ENCODE measurements around the gene SUN5.

Gene SUN5

GRCh38 chr20:33005132-33005566 is 916 bp upstream of the SUN5 start:
- H3K4me3 ChIP-seq (ENCODE audit: control insufficient read depth, low read depth, low read length): no peak overlapping the region
- no peak for DNase-seq (ENCODE audit: low read depth)
- TF ChIP-seq, protein P1, sequence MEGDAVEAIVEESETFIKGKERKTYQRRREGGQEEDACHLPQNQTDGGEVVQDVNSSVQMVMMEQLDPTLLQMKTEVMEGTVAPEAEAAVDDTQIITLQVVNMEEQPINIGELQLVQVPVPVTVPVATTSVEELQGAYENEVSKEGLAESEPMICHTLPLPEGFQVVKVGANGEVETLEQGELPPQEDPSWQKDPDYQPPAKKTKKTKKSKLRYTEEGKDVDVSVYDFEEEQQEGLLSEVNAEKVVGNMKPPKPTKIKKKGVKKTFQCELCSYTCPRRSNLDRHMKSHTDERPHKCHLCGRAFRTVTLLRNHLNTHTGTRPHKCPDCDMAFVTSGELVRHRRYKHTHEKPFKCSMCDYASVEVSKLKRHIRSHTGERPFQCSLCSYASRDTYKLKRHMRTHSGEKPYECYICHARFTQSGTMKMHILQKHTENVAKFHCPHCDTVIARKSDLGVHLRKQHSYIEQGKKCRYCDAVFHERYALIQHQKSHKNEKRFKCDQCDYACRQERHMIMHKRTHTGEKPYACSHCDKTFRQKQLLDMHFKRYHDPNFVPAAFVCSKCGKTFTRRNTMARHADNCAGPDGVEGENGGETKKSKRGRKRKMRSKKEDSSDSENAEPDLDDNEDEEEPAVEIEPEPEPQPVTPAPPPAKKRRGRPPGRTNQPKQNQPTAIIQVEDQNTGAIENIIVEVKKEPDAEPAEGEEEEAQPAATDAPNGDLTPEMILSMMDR (IDR thresholded peaks at IDR 0.05; ENCODE audit: control insufficient read depth, insufficient read depth, low read depth, low read length, missing control alignments): peak; percentile 26

- no peak for DNase-seq (ENCODE audit: low read depth)
- TF ChIP-seq, protein P1 (IDR thresholded peaks at IDR 0.05; ENCODE audit: control insufficient read depth, insufficient read depth, low read depth, low read length, missing control alignments): no peak
- no peak overlapping the region for H3K4me3 ChIP-seq (ENCODE audit: control insufficient read depth, low read depth, low read length)
Measured at GRCh38 chr20:33002087-33002808, 2.0 kb downstream of the SUN5 start.

- TF ChIP-seq, protein P1 (IDR thresholded peaks at IDR 0.05; ENCODE audit: control insufficient read depth, insufficient read depth, low read depth, low read length, missing control alignments): no peak
- no peak for DNase-seq (ENCODE audit: low read depth)
- no peak overlapping the region for H3K4me3 ChIP-seq (ENCODE audit: control insufficient read depth, low read depth, low read length)
Measured at GRCh38 chr20:33000802-33001466, 3.3 kb downstream of the SUN5 start.

DNA sequence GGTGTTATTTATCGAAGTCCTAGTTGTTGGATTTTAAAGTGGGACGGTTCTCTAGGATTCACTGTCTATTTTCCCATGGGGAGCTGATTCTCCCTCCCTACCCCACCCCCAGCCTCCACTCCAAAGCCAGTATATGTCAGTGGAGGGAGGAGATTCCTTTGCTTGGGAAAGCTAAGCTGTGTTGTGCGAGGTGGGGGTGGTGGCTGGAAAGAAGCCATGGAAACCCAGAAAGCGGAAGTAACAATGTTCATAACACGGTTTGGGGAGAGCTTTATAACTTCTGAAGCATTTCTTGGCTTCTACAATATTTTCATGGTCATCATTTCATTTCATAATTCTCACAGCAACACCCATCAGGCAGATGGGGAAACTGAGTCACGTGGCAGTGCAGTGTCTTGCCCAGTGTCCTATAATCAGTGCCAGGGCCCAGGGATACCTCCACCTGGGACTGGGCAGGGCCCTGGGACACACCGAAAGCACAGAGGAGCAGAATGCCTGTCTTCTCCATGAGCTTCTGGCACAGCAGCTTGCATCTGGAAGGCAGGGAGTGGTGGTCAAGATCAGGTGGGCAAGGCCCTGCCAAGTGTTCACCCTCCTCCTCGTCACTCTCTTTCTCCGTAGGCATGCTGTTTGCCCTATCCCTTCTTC is 4.5 kb downstream of the SUN5 start:
- no peak for DNase-seq (ENCODE audit: low read depth)

DNA sequence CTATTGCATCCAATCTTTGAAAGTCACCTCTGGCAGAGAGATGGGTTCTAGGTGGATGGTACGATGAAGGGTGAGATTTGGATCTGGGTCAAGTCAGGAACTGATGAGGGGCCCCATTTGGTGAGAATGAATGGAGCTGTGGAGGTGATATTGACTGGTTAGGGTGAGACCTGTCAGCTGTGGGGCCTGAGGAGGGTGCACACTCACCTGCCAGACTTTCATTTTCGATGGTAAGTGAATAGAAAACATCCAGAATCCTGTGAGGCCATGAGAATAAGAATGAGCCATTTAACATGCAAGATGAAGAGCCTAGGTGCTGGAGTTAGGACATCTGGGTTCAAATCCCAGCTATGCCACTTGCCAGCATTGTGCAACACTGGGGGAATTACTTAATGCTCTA is 6.8 kb downstream of the SUN5 start:
- DNase-seq (ENCODE audit: low read depth): no peak
- TF ChIP-seq, protein P1 (IDR thresholded peaks at IDR 0.05; ENCODE audit: control insufficient read depth, insufficient read depth, low read depth, low read length, missing control alignments): no peak

More for the DNA sequence above, 4.5 kb downstream of the SUN5 start:
- no peak overlapping the region for H3K4me3 ChIP-seq (ENCODE audit: control insufficient read depth, low read depth, low read length)
- TF ChIP-seq, protein P1 (IDR thresholded peaks at IDR 0.05; ENCODE audit: control insufficient read depth, insufficient read depth, low read depth, low read length, missing control alignments): no peak

DNA sequence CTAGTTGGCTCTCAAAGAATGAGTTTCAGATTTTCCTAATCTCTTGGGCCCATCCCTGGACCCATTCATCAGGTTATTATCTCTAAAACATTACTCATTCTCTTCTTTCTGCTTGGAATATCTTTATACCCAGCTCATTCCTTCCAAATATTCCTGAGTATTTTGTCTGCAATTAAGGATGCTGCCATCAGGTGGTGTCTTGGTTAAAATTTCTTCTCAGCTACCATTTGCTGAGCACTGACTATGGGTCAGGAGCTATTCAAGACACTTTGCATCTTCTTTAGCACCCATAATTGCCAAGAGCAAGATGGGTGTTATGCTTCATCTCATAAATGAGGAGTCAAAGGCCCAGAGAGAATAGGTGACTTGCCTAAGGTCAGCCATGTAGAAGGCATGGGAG is 8.4 kb downstream of the SUN5 start:
- TF ChIP-seq, protein P1 (IDR thresholded peaks at IDR 0.05; ENCODE audit: control insufficient read depth, insufficient read depth, low read depth, low read length, missing control alignments): no peak
- no peak overlapping the region for H3K4me3 ChIP-seq (ENCODE audit: control insufficient read depth, low read depth, low read length)
- no peak for DNase-seq (ENCODE audit: low read depth)

More for the DNA sequence above, 6.8 kb downstream of the SUN5 start:
- no peak overlapping the region for H3K4me3 ChIP-seq (ENCODE audit: control insufficient read depth, low read depth, low read length)
